Right lobe of liver (tissue), 4 donors: ENCODE data around the gene AIMP1.

ENCODE experiments used
- POLR2A ChIP-seq: fragments of 450-650 bp; IDR thresholded peaks from one replicate; pipeline ENCODE4 v1.6.1; 2017; ENCODE audit warnings: antibody characterized with exemption, mild to moderate bottlenecking
- TF ChIP-seq, protein P1 (sequence below), 4 donors: fragments of 200-600 bp in 3 of 4; fragments of 450-650 bp in 1 of 4; IDR thresholded peaks; one replicate each; pipeline versions ENCODE4 v1.5.1 to v1.8.0; 2016 to 2022; ENCODE audit warnings: antibody characterized with exemption in 4 of 4, mild to moderate bottlenecking in 2 of 4
- donor health status: DM: no; HTN: no; CAD: no.
- donor health status: DM: no; HTN: no; CAD: no.
- donor health status: DM: no; HTN: yes; CAD: no.

DNA sequence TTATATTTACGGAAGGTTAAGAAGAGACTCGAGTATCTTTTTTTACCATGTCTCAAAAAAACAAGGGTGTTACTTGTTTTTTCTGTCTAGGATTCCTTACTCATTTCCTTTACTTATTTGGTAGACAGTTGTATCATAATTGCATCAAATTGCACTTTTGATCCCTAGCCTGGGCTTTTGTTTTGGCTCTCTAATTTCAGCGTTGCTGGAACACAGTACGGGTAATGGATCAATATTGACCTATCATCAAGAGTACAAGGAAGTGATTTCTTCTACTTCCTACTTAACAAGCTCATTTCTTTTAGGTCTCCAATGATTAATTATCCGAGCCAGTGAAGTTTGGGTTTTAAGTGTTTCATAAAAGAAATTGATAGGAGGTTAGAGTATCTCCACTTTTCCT is 16.8 kb downstream of the AIMP1 start:
- TF ChIP-seq, protein P1, sequence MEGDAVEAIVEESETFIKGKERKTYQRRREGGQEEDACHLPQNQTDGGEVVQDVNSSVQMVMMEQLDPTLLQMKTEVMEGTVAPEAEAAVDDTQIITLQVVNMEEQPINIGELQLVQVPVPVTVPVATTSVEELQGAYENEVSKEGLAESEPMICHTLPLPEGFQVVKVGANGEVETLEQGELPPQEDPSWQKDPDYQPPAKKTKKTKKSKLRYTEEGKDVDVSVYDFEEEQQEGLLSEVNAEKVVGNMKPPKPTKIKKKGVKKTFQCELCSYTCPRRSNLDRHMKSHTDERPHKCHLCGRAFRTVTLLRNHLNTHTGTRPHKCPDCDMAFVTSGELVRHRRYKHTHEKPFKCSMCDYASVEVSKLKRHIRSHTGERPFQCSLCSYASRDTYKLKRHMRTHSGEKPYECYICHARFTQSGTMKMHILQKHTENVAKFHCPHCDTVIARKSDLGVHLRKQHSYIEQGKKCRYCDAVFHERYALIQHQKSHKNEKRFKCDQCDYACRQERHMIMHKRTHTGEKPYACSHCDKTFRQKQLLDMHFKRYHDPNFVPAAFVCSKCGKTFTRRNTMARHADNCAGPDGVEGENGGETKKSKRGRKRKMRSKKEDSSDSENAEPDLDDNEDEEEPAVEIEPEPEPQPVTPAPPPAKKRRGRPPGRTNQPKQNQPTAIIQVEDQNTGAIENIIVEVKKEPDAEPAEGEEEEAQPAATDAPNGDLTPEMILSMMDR (IDR thresholded peaks at IDR 0.05): no peak
- TF ChIP-seq POLR2A: no peak
